GM19324 (cell line): ENCODE results near the gene PDZK1IP1.

Experiments used
- ATAC-seq: cut with Tn5 transposase; IDR thresholded peaks from one replicate; pipeline ENCODE4 v1.9.1; 2021; ENCODE audit warnings: mild to moderate bottlenecking, moderate library complexity; ENCODE audit not compliant: unreplicated experiment, low FRiP score

Gene PDZK1IP1, protein sequence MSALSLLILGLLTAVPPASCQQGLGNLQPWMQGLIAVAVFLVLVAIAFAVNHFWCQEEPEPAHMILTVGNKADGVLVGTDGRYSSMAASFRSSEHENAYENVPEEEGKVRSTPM

DNA sequence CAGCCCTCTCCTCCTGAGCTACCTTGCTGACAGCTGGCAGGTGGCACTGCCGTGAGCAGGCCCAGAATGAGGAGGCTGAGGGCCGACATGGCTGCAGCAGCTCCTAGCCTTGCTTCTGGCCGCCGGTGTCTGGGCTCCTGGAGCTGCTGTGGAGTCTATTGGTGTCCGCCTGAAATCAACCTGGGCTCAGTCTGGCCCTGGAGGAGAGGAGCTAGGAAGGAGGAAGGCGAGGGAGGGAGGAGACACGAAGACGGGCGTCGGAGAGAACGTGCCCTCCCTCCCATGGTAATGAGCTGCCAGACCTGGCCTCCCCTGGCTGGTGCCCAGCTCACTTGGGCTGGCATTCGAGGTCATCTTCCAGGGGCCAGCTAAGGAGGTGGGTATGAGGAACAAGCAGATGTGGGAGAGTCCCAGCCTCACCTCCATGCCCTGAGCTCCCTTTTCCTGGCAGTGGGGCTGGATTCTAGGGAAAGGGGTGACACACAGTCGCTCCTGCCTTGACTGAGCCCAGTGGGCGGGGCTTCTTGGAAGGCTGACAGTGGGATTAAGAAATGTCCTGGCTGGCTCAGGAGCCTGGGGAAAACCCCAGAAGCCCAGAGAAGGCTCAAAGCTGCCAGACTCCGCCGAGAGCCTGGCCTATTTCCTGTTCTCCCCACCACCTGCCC is at the start of gene PDZK1IP1:
PDZK1IP1 (minus strand) TSS at position 193 of the 665 bp plus-strand sequence; CDS start at position 89, 104 bp downstream.
- ATAC-seq: no peak

DNA sequence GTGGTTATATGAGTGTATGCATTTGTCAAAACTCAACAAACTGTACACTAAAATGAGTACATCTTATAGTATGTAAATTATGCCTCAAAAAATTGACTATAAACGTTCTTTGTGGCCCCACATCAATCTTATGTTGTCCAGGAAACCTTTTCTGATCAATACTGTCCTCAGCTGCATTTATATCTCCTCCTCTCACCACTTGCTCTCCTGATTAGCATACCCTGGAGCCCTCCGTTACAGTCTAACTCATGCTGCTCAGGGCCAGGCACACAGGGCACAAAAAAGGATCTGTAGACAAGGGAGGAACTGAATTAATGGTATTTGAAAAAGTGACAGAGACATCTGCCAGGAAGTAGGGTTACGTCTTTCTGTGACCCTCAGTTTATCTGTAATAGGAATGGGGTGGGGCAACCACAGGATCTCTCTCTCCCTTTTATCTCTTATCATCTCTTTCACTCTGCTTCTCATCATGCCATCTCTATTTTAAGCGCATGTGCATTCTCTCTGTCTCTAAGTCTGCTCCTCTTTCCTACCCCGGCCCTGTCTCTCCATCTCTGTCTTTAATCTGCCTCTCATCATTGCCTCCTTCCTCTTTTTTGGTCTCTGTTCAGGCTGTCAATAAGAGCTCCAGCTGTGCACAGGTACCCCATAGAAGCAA is 49.2 kb upstream of the PDZK1IP1 start:
- ATAC-seq: no peak

DNA sequence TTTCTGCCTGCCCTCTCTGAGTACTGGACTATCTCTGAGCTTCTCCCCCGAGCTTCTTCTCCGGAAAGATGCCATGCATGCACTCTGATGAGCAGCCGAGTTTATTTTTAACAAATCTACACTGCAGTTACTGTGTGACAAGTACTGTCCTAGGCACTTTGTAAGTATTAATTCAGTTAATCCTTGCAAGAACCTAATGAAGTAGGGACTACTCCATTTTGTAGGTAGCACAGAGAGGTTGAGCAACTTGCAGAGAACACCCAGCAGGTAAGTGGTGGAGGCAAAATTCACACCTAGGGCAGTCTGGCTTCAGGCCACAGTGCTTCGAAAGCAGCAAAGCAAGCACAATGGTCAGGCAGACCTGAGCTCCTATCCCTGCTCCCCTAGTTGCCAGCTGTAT is 46.0 kb upstream of the PDZK1IP1 start:
- ATAC-seq: no peak

DNA sequence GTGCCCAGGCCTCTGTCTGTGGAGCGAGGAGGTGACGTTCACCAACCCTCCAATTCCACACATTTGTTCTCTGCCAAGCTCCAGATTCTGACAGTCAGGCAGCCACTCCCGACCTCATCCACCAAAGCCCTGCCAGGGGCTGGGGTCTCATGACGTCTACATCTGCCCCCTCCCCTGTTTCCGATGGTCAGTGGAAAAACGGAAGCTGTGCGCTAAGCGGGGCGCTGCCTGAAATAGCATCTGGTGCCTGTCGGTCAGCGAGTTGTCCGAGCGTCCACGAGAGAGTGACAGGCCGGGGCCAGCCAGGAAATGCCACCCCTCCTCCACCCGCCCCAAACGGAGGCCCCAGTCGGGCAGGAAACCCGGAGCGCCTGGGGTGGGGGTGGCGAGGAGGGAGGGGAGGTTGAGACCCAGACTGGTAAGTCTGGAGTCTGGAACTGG is 45.4 kb upstream of the PDZK1IP1 start:
- no peak for ATAC-seq

DNA sequence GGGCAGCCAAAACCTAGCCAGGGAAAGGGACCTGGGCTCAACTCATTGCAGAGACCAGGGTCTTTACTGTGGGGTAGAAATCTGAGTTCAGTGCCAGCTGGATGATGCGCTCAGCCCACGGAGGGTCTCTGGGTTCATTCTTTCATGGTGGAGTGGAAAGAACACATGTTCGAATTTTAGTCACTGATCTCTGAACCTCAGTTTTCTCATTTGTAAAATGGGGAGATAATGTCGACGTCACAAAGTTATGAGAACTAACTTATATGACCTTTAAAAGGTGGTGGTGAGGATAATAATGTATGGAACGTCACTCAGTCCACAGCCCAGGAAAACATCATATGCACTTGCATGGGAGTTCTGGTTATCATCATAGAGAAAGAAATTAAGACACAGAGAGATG is 43.4 kb upstream of the PDZK1IP1 start:
- ATAC-seq: no peak

DNA sequence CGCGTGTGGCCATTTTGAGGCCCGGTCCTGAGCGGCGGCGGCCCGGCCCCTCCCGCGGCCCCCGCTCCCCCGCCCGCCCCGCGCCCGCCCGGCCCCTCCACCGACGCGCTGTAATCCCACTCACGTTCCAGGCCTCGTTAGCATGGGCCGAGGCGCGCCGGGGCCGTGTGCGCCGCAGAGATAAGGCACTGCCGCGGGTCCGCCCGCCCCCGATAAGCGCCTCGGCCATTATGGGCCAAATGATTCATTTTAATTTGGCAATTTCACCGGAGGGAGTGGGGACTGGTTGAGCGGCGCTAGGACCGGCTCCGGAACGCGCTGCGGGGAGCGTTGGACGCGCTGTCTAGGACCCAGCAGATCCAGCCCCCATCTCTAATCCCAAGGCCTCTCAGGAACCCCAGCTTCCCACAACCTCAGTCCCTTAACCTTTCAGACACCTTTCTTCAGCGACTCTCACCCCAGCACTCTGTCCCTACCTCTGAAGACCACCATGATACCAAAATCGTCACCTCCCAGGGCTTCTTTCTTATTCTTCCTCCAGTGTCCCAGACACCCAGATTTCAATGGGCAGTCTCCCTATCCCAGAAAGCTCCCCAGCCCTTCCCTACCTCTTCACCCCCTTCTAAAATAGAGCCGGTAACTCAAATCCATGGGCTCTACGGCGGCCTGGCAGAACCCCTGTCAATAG is 42.5 kb upstream of the PDZK1IP1 start, which contains the start of gene TAL1:
TAL1 (minus strand) TSS at position 39 of the 688 bp plus-strand sequence. CDS start 6,337 bp downstream, outside the sequence.
- no peak for ATAC-seq

DNA sequence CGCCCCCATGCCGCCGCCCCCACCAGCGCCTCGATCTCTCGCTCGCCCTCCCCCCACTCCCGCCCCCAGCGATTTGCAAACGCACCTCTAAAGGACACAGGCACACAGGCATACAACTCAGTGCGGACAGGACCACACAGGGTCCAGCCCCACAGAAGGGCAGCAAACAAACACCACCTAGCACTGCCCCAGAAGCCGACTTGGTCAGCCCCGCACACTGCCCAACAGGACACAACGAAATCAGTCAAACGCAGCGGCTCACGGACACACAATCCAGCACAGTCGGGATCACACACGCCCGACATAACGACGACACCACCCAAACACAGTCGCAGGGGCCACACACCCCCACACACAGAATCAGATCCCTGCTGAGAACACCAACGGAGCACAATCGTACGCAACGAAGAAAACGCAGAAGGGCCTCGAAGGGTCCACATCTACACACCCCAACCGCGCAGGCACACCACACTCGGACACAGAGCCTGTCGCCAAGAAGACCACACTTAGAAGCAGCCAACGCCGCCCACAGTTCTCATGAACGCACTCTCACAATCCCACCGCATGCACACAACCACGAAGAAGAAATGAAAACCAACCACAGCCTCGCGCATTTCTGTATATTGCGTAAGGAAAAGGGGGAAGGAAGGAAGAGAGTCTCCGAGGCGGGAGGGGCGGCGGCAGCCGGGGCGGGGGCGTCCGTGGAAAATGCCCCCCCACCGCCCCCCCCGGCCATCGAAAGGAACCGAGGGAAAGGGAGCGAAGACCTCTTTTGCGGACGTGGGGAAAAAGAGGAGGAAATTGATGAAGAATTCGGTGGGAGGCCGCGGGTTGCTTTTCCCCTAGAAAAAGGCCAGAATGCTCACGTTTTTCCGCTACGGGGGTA is 41.7 kb upstream of the PDZK1IP1 start:
- ATAC-seq: no peak

DNA sequence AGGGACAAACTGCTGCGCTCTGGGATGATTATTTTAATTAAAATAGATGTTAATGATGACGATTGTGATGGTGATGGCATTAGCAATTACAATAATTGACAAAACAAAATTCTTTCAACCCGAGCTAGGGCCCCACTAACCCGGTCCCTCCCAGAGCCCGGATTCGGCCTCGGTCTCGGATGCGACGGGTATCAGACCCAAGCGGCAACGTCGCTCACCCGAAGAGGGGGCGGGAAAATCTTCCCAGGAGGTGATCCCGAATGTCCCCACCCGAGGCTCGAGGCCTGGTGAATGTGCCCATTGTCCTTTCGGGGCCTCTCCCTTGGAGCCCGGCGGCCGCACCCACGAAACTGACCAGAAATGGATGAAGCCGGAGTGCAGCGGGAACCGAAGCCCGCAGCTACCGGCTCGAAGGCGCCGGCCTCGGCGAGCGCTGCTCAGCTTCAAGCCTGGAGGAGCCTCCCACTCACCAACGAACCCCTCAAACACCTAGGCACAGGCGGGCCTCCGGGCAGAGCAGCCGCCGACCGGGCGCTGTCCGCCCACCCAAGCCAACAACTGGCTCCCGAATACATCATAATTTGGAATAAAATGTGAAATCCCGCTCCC is 41.0 kb upstream of the PDZK1IP1 start:
- no peak for ATAC-seq

DNA sequence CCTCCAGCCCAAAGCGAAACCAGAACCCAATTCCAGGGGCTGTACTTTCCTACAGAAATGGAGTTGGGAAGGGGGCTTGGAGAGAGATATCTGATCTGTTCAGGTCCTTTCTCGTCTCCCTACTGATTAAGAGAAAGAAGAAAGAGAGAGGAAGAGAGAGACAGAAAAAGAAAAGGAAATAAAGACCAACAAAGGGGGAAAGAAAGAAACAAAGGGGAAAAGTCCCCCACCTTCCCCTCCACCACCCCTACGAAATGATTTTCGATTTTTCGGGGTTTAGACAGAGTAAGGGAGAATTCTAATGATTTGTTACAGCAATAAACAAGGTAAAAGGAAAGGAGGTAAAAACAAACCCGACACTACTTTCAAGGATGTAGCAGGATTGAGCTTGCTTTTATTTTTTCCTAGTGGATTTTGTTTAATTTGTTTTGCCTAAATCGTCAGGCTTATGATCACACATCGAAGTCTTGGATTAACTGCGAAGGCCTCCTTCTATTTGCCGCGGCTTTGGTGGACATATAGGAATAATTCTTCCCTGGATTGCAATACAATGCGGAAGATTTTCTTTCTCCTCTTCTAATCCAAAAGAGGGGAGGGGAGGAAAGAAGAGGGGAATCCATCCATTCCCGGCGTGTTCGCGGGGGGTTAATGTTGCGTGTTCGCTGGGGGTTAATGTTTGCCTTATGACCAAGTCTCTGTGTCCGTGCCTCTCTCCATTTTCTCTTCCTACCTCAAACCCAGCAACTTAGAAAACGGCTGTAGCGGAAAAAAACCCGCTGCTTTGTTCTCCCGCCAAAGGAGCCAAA is 40.3 kb upstream of the PDZK1IP1 start:
- no peak for ATAC-seq

DNA sequence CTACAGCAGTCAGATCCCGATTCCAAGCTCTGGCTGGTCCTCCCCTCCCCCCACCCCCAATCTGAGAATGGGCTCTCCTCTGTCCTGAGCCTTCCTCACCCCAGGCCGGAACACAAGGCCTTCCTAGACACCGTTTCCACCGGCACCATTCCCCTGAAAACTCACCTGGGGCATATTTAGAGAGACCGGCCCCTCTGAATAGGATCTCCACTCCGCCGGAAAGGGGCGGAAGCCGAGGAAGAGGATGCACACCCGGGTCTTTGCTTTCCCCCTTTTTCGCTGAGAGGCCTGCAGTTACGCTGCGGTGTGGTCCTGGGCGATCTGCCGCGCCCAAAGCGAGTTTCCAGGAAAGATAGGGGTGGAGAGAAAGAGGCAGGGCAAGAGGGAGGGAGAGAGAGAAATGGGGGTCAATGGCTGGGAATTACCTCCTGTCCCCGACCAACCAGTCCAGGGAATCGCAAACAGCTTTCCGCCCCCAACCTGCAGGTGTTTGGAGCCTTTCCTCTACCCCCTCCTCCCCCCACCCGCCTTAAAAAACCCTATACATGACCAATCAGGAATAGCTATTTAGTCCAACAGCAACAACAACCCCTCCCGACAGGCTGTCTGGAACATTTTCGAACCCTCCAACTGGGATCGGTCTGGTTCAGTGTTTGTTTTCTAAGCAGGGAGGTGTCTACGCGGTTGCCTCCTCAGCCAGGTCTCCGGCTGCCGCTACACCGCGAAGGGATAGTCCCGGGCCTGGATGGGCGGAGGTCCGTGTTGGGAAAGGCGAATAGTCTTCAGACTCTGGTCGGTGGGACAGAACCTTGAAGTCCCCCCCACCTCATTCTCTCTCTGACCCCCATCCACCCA is 39.4 kb upstream of the PDZK1IP1 start:
- no peak for ATAC-seq

DNA sequence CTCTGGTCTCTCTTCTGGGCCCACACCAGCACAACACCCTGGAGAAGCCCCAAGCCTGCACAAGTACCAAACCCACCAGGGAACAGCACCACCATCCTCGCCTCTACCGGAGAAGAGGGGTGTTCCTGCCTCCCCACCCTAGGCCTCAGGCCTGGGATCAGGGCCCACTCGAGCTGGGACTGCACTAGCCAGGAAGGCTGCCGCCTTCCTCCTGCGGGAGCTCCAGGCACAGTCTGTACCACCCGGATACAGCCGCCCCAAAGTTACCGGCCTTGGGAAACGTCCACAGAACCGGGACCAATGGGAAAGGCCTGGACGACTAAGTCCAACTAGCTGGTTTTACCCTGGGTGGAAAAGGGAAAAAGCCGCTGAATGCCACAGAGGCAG is 38.8 kb upstream of the PDZK1IP1 start:
- no peak for ATAC-seq

DNA sequence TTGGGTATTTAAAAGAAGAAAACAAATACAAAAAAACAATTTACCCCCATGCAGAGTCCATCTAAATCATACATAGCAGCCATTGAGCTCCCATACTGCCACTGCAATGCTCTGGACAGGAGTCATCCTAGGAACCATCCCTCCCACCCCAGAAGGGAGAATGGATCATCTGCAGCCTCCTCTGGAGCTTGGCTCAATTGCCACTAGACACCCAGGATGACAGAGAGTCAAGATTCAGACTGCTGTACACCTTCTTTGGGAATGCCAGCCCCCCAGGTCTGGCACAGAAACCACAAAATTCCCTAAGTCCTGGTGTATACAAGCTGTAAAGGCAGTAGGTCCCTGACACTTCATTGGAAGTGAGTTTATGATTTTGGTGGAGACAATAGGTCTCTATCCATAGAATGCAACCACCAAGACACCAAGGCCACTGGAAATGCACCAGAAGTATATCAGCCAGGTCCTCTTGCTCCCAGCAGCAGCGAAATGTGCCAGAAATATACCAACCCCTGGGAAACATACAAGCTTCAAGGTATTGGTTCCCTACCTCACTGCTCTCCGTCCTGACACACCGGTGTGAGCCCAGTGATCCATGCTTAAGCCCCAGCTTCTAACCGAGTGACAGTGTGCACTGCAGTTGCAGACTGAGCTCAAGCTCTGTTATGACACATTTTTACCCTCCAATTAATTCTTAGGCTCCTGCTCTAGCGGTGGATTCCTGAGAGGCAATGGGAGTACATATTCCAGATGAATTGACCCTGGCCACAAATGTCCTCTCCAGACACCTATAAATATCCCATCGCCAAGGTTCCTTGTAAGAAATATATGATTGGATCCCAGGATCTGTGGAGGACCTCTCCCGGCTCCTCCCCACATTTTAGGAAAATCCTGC is 37.8 kb upstream of the PDZK1IP1 start:
- no peak for ATAC-seq

DNA sequence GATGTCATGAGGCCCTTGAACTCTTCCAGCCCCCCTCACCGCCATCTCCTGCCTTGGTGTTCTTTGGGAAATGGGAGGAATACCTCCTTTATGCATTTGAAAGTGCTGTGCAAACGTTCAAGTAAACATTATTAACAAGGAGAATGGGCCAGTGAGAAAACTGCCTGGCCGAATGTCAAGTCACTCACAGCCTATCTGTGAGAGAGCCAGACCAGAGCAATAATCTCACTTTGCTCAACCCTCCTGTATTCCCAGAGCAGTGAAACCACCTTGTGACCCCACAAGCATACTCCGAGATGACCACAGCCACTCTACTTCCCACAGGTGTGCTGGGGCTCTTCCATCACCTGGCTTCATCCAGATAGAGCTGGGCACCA is 37.0 kb upstream of the PDZK1IP1 start:
- ATAC-seq: no peak

DNA sequence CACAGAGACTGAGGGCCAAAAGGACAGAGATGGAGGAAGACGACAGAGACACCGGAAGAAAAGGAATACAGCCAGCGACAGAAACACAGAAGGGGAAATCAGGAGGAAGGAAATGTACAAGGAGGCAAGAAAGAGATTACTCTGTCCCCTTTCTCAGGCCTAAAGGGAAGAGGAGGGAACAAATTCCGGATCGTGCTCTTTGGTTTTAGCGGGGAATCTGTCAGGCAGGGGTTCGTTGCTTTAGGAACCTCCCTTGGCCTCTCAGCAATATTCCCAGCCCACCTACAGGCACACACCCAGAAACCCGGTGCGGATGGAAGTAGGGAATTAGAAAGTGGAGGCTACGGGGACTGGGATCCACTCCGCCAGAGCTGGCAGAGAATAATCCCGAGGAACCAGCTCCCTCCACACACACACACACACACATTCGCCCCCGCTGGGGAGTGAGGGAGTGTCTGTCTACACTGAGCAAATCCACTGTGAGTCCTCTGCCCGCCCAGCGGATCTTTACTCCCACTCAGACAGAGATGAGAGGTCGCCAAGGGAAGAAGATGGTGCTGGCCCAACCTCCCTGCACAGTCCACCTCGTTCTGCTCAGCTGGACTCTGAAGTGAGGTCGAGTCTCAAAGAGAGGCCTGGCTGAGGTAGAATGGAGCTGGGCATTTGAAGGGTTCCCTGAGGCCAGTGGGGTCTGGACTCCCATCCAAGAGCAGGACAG is 36.4 kb upstream of the PDZK1IP1 start:
- ATAC-seq: no peak

DNA sequence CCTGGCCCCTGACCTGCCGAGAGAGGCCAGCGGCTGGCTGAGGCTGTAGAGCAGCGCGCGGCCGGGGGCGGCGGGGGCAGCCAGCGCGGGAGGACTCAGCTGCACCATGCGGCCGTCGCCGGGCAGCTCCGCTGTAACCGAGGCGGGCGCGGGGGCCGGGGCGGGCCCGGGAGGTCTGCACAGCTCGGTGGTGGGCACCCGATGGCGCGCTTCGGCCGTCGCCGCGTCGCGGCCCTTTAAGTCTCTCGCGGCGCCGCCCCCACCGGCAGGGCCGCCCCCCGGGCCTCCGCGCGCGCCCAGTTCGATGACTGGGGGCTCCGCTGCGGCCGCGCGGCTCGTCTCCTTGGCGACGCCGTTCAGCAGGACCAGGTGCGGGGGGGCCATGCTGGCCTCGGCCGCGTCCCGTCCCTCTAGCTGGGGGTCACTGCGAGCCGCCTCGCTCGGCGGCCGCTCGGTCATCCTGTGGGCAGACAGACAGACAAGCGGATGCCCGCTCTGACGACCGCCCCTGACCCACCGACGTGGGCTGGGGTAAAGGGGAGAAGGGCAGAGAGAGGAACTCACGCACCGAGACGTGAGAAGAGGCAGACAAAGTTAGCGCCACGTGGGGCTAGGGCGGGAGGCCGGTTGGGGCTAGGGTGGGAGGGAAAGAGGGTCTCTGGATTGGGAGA is 35.7 kb upstream of the PDZK1IP1 start:
- no peak for ATAC-seq
